GM12864 (cell line): ENCODE results near the gene FAM83D.

ENCODE experiments used
- DNase-seq: peaks from one replicate; pipeline ENCODE4 v3.0.0-alpha.2; 2011; ENCODE audit warnings: low read depth
- H3K4me3 ChIP-seq: 2 replicates; pipeline ENCODE4 v1.5.1; 2011; ENCODE audit warnings: mild to moderate bottlenecking, low read depth, low read length, control low read depth
- TF ChIP-seq, protein P1 (sequence below): IDR thresholded peaks from 2 replicates; pipeline ENCODE4 v1.5.1; 2011; ENCODE audit warnings: low read depth, mild to moderate bottlenecking, moderate library complexity, low read length, control low read depth, inconsistent platforms; ENCODE audit errors: missing control alignments

FAM83D gene

DNA sequence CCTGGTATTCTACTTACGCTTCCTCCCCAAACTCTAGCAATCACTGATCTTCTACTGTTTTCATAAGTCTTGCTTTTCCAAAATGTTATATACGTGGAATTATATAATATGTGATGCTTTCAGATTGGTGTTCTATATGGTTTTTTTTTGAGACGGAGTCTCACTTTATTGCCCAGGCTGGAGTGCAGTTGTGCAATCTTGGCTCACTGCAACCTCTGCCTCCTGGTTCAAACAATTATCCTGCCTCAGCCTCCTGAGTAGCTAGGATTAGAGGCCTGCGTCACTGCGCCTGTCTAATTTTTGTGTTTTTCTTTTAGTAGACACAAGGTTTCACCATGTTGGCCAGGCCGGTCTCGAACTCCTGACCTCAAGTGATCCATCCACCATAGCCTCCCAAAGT is 10.9 kb upstream of the FAM83D start:
- no peak for DNase-seq
- H3K4me3 ChIP-seq, result no peak overlapping the region
- TF ChIP-seq, protein P1, sequence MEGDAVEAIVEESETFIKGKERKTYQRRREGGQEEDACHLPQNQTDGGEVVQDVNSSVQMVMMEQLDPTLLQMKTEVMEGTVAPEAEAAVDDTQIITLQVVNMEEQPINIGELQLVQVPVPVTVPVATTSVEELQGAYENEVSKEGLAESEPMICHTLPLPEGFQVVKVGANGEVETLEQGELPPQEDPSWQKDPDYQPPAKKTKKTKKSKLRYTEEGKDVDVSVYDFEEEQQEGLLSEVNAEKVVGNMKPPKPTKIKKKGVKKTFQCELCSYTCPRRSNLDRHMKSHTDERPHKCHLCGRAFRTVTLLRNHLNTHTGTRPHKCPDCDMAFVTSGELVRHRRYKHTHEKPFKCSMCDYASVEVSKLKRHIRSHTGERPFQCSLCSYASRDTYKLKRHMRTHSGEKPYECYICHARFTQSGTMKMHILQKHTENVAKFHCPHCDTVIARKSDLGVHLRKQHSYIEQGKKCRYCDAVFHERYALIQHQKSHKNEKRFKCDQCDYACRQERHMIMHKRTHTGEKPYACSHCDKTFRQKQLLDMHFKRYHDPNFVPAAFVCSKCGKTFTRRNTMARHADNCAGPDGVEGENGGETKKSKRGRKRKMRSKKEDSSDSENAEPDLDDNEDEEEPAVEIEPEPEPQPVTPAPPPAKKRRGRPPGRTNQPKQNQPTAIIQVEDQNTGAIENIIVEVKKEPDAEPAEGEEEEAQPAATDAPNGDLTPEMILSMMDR, result no peak

DNA sequence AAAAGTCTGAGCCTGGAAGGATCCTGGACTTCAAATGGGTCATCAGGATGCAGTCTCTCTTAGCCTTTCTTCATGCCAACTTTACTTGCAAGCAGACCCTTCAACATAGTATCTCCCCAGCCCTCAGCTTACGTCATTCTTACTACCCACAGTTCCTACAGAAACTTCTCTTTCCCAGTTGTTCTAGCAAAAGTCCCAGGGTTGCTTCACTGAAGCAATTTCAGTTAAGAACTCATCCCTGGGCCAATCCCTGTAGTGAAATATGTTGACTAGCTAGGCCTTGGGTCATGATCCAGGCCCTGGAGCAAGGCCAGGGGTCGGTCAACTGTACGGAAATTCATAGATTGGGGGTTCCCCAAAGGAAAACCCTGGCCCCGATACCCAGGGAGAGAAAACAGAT is 8.6 kb upstream of the FAM83D start:
- no peak for DNase-seq
- H3K4me3 ChIP-seq, result no peak overlapping the region
- TF ChIP-seq, protein P1, result no peak

DNA sequence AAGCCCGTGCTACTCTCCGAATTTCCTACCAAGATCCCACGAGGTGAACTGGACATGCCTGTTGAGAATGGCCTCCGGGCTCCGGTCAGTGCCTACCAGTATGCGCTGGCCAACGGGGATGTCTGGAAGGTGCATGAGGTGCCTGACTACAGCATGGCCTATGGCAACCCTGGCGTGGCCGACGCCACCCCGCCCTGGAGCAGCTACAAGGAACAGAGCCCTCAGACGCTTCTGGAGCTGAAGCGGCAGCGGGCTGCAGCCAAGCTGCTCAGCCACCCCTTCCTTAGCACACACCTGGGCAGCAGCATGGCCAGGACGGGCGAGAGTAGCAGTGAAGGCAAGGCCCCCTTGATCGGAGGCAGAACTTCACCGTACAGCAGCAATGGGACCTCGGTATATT is 8.0 kb upstream of the FAM83D start:
- TF ChIP-seq, protein P1, result no peak
- no peak for DNase-seq
- no peak overlapping the region for H3K4me3 ChIP-seq

DNA sequence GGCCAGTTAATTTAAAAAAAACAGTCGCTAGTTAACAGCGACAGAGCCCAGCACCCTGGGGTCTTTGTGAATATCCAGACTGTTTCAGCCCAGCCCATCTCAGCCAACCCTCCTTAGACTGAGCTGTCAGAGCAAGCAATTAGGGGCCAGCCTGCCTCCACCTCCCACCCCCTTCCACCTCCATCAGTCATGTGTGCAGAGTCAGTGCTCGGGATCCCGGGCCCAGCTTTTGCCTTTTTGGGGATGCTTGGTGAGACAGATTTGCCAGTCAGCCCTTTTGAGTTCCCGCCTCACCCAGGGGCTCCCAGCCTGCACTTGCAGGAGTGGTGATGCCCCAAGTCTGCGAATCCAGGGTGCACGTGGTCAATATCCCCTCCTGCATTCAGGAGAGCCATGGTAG is 6.5 kb upstream of the FAM83D start:
- no peak overlapping the region for H3K4me3 ChIP-seq
- no peak for DNase-seq
- TF ChIP-seq, protein P1, result no peak

DNA sequence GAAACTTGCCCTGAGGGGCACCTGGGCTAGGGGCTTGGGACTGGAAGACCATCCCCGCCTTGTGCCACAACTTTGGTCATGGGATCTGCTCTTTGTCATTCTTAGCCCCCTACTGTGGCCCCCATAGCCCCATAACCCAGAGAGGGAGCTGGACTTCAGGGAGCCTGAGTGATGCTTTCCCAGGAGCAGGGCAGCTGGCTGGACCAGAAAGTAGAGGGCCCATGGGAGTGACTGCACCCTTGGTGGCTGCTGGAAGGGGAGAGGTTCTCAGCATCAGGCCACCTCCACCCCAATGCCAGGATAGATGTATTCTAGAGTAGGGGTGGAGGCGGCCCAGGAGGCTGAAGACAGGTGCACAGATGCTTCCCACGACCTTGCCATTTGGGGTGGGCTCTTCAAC is 5.8 kb upstream of the FAM83D start:
- H3K4me3 ChIP-seq, result no peak overlapping the region
- TF ChIP-seq, protein P1, result no peak
- DNase-seq, result no peak

DNA sequence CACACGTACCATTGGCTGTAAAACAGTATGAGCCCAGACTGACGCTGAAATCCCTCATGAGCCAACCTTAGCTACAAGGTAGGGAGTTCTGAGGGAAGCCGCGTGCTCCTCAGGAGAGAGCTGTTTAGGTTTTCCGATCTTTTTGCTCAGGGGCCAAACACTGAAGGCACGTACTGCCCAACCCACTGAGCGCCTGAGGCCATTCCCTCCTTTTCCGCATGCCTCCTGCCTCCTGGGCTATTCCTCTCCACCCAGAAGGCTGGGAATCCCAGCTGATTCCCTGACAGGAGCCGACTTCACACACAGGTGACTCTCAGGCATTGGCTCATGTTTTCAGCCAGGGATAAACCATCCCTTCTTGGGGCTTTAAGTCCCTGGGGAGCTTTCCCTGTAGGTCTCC is 5.4 kb upstream of the FAM83D start:
- no peak overlapping the region for H3K4me3 ChIP-seq
- DNase-seq, result no peak
- TF ChIP-seq, protein P1, result no peak

DNA sequence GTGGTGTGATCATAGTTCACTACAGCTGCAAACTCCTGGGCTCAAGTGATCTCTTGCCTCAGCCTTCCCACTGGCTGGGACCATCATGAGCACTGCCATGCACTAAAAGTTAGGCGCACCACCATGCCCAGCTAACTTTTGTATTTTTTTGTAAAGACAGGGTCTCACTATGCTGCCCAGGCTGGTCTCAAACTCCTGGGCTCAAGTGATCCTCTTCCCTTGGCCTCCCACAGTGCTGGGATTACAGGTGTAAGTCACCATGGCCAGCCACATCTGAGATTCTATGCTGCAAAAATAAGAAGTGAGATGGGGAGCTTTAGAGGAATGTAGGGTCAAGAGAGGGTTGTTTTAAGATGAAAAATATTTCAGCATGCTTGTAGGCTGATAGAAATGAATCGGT is 1.5 kb upstream of the FAM83D start:
- TF ChIP-seq, protein P1, result no peak
- DNase-seq, result no peak
- H3K4me3 ChIP-seq, result no peak overlapping the region
